ENCODE data around the gene GAB4. TPM values are rescaled to one million over a fixed set of nuclear protein-coding genes. Genes with fewer than 3 reads are reported as not detected.
"Not testable (repeated sequence)": the region's sequence is repeated elsewhere in the genome, so short reads cannot be mapped to it uniquely, and the experiment has no call there.

GAB4 gene
- total RNA-seq, 4 donors from 2014 or later = 0.16 to 0.61 (median 0.46) TPM; not detected in 1

- intact Hi-C loops (cut with DNase I; ENCODE audit: low total_unique reads) = no loop called here
- DNase-seq (ENCODE audit: low spot score in 2 of 2) = peak in 1 of 2 donors; percentile 59
- 76 to 79% methylated on average over 7 of the region's 7 CpGs for WGBS, 2 donors
- H3K4me3 ChIP-seq (ENCODE audit: low read depth, poor library complexity, severe bottlenecking) = no peak overlapping the region
- TF ChIP-seq POLR2A (IDR thresholded peaks at IDR 0.05) = no peak
- TF ChIP-seq CTCF (IDR thresholded peaks at IDR 0.05) = no peak
Observed at GRCh38 chr22:16953206-16954059, 54.6 kb downstream of the GAB4 start.

GRCh38 chr22:16949561-16949960 is 58.5 kb downstream of the GAB4 start:
- H3K4me3 ChIP-seq (ENCODE audit: low read depth, poor library complexity, severe bottlenecking) = no peak overlapping the region
- 15 to 16% methylated on average over 3 of the region's 3 CpGs for WGBS, 2 donors
- DNase-seq (ENCODE audit: low spot score in 2 of 2) = peak; percentile 21
- TF ChIP-seq POLR2A (IDR thresholded peaks at IDR 0.05) (no peak), CTCF (IDR thresholded peaks at IDR 0.05) (no peak)
- intact Hi-C loops (cut with DNase I; ENCODE audit: low total_unique reads) = no loop called here

GRCh38 chr22:16937811-16938210 is 70.2 kb downstream of the GAB4 start:
- TF ChIP-seq CTCF (IDR thresholded peaks at IDR 0.05) = no peak
- TF ChIP-seq POLR2A (IDR thresholded peaks at IDR 0.05) = no peak
- H3K4me3 ChIP-seq (ENCODE audit: low read depth, poor library complexity, severe bottlenecking) = no peak overlapping the region
- intact Hi-C loops (cut with DNase I; ENCODE audit: low total_unique reads) = no loop called here
- WGBS, 2 donors = 80 to 89% methylated on average over 5 of the region's 5 CpGs
- no peak for DNase-seq (ENCODE audit: low spot score in 2 of 2)

GRCh38 chr22:16937209-16937608 is 70.8 kb downstream of the GAB4 start:
- intact Hi-C loops (cut with DNase I; ENCODE audit: low total_unique reads); DNase-seq (ENCODE audit: low spot score in 2 of 2); H3K4me3 ChIP-seq (ENCODE audit: low read depth, poor library complexity, severe bottlenecking): not testable (repeated sequence)
- 93 to 94% methylated on average over 5 of the region's 5 CpGs for WGBS, 2 donors

GRCh38 chr22:16936625-16937024 is 71.4 kb downstream of the GAB4 start:
- 87 to 92% methylated on average over 5 of the region's 5 CpGs for WGBS, 2 donors
- H3K4me3 ChIP-seq (ENCODE audit: low read depth, poor library complexity, severe bottlenecking) = no peak overlapping the region
- DNase-seq (ENCODE audit: low spot score in 2 of 2) = no peak
- intact Hi-C loops (cut with DNase I; ENCODE audit: low total_unique reads) = no loop called here
- no peak for TF ChIP-seq POLR2A (IDR thresholded peaks at IDR 0.05)
- no peak for TF ChIP-seq CTCF (IDR thresholded peaks at IDR 0.05)

GRCh38 chr22:16935209-16935608 is 72.8 kb downstream of the GAB4 start:
- WGBS, 2 donors = 80 to 86% methylated on average over 4 of the region's 4 CpGs
- no peak overlapping the region for H3K4me3 ChIP-seq (ENCODE audit: low read depth, poor library complexity, severe bottlenecking)
- DNase-seq (ENCODE audit: low spot score in 2 of 2) = no peak
- TF ChIP-seq CTCF (IDR thresholded peaks at IDR 0.05) (no peak), POLR2A (IDR thresholded peaks at IDR 0.05) (no peak)
- intact Hi-C loops (cut with DNase I; ENCODE audit: low total_unique reads) = no loop called here

Data from lower leg skin (tissue), 4 donors.